Myocyte (in vitro differentiated cells): ENCODE results near the gene OR51E1. TPM values are rescaled to one million over a fixed set of nuclear protein-coding genes. Genes with fewer than 3 reads are reported as not detected.

Source experiments
- DNase-seq: peaks from one replicate; pipeline ENCODE4 v3.0.0-alpha.2; 2012; ENCODE audit warnings: low read depth
- polyA plus RNA-seq: library from polyadenylated mRNA; unstranded; fragments of >200 nt; gene quantifications from one replicate; pipeline ENCODE4 v1.2.1, GENCODE V29; 2012; ENCODE audit warnings: missing spikeins
- total RNA-seq: library from RNA; depleted of rRNA; stranded (reverse); fragments of >200 nt; gene quantifications from 2 replicates; pipeline ENCODE4 v1.2.3, GENCODE V29; 2014

Gene OR51E1, protein sequence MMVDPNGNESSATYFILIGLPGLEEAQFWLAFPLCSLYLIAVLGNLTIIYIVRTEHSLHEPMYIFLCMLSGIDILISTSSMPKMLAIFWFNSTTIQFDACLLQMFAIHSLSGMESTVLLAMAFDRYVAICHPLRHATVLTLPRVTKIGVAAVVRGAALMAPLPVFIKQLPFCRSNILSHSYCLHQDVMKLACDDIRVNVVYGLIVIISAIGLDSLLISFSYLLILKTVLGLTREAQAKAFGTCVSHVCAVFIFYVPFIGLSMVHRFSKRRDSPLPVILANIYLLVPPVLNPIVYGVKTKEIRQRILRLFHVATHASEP
- not detected in 2 replicates for total RNA-seq
- polyA plus RNA-seq, result not detected

- no peak for DNase-seq
Observed at GRCh38 chr11:4643682-4644081, at the start of gene OR51E1. Gene OR51E1 (plus strand): TSS chr11:4643982. CDS start chr11:4652527, 8,545 bp downstream.

GRCh38 chr11:4605057-4605456, 38.7 kb upstream of the OR51E1 start:
- no peak for DNase-seq

DNA sequence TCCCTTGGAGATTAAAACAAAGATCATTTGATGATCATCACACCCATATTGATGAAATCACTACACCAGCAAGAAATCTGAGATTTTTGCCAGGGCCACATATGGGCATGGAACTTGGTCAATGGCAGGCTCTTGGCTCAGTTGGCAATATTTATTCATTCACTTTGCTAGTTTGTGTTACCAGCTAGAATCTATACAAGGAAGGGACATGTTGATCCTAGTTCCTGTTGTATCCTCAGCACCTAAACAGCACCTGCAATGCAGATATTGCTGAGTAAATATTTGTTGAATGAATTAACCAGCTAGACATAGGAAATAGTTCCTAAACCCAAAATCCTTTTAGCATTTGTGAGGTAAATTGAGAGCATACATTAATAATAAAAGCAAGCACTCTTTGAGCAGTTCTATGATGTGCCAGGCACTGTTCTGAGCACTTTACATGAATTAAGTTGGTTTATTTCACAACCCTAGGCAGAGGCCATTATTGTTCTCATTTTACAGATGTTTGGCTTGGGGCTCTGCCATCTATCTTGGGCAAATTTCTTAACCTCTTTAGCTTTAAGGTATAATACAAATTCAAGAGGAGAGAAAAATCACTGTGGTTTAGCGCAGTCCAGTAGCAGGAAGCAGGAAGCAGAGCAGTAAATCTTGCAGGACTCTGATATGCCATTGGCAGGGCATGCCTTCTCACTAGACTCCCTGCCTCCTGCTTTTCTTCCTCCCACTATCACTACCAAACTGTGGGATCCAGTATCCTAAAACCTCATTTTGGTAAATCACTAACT, 37.4 kb upstream of the OR51E1 start:
- no peak for DNase-seq

GRCh38 chr11:4607096-4607495, 36.7 kb upstream of the OR51E1 start:
- peak; percentile 6 for DNase-seq

DNA sequence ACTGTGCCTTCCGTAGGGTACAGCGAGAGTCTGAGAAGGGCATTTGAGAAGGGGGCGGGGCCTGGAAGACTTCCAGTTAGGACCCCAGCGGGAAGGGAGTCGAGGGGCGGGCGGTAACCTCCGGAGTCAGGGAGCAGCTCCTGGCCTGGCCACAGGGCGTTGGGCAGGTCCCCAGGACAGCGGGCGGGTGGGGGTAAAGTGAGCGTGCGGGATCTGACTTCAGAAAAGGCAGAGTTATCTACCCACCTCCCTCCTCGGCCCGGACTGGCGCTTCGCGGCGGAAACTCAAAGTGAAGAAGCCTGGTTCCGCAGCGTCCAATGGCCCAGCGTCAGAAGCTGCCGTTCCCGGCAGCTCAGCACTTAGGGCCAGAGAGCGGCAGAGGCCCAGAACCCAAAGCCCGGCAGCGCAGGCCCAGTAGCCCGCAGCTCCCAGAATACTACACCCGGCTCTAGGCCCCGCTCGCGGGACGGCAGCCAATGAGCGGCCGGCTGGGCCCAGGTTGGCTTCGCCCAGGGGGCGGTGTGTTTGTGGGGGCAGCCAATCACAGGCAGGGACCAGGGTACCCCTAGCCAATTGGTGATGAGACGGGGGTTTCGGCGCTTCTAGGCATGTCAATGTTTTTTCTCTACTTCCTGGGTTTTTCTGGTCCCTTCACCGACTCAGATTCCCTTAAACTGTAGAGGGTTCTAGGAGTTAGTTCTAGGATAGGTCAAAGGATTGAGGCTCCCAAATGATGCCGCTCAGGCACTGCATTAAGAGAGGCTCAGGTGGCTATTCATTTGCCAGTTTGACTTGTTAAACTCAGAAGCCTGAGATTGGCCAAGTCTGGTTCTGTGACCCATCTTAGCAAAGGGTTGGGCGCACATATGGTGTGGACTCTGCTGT, 35.8 kb upstream of the OR51E1 start, which contains the start of gene TRIM68:
TRIM68 (minus strand) TSS at position 451 of the 886 bp plus-strand sequence. CDS start 2,727 bp downstream, outside the sequence.
- DNase-seq, result peak; percentile 98

GRCh38 chr11:4610258-4610935, 33.4 kb upstream of the OR51E1 start:
- no peak for DNase-seq

DNA sequence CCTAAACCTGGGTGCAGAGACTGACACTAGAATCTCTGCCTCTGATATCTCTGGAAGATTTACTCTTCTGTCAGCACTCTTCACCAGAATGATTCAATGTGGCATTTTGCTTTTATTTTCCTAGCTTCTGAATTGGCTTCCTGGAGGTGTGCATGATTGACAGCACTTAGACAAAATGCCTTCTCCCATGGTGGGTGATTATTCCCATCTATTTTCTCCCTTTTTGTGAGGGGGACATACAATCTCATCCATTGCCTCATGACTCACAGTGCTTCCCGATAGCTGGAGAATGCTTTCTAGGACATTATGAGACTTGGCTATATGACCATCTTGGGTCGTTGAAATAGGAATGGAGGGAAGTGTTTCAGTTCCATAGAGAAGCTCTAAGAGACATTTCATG, 31.8 kb upstream of the OR51E1 start:
- no peak for DNase-seq

DNA sequence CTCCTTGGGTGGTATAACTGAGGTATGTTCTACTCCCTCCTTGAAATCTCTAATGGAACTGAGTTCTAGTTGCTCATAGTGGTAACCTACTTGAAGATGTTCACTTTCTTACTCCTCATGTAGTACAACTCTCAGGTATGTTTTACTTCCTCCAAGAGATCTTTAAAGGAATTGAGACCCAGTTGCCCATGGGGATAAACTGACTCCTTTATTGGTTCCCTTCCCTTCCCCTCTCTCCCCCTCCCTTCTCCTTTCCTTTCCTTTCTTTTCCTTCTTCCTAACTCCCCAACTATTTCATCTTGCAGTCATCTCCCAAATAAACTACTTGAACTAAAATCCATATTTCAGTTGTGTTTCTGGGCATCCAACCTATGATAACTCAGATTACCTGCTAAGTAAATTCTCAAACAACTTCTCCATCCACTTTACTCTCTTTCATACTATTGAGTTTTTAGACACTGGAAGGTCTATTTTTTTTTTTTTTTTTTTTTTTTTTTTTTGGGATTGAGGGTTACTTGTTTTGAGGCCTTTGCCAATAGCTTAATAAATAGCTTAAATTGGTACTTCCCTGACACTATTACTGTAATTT, 27.8 kb upstream of the OR51E1 start:
- DNase-seq, result no peak

GRCh38 chr11:4619514-4619913, 24.3 kb upstream of the OR51E1 start:
- no peak for DNase-seq

DNA sequence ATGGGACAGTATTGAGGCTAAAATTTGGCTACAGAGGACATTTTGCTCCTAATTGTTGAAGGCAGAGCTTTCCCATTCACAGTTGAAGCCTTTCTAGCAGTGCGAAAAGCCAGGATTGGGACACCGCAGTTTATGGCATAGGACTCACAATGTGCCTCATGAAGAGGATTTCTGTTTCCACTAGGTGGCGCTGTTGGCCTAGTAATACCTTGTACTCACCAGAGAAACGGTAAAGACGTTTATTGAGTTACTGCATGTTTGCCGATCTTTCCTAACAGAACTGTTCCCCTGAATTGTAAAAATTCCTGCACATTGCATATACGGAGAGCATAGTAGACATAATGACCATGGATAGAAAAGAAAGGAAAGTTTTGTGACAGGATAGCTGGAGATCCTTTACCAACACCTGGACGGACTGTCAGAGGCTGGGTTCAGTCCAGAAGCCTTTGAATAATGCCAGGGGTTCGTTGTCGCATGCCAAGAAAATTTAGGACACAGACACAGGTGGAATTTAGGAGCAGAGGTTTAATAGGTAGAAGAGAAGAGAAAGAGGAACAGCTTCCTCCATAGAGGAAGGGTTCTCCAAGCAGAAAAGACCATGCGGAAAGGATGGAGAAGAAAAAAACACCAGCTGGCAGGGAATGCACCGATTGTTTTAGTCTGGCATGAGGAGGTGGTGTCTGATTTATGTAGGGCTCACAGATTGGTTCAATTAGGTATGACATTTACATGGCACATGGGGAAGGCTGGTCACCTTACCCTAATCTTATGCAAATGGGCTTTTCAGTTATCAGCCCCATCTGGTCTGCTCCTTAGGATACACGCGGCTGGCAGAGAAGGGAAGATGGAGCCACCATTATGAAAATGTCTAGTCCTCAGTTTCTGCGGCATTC, 17.3 kb upstream of the OR51E1 start:
- peak; percentile 70 for DNase-seq

DNA sequence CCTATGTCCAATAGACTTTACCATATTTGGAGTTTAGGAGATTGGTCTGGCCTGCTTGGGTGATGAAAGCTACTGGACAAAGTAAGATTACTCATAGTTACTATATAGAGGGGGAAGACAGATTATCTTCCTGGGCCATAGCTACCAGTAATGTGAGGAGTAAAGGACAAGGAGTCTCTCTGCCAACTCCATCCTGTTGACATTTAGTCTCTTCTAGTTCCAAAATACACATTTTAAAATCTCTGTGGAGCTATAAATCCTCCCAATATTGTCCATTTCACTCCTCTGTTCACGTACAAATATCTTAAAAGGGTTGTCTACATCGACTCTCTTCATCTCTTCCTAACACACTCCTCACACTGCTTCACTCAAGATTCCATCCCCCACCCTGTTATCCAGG, 7.6 kb upstream of the OR51E1 start:
- DNase-seq, result no peak

DNA sequence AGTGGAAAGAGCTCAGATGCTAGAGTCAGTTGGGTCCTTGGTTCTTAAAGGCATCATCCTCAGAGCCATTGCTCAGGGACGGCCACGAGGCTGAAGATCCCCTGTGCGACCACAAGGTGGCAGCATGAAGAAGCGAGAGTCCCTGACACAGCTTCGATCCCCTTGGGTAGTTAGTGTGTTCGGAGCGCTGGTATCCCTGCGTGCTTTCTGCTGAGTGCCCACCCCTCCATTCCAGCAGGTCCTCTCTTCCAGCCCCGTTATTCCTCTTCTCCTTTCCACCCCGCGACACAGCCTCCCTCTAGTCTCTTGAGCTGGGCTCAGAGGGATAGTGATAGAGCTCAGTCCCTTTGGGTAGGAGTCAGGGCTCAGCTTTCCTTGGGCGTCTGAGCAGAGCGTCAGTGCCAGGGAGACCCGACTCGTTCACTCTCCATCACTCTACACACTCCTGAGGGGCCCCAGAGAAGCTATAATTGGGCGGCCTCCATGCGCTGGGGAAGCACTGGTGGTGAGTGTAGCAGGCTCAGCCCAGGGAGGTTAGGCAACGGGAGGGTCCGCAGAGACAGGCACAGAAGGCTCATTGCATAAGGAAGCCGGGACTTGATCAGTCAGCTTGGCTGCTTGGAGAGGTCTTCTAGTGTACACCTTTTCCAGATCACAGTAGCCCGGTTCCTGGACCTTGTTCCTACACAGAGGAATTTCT, 6.7 kb upstream of the OR51E1 start, which contains the start of gene OR51D1:
OR51D1 (plus strand) TSS at position 516 of the 700 bp plus-strand sequence. CDS start 2,314 bp downstream, outside the sequence.
- DNase-seq, result peak; percentile 82

DNA sequence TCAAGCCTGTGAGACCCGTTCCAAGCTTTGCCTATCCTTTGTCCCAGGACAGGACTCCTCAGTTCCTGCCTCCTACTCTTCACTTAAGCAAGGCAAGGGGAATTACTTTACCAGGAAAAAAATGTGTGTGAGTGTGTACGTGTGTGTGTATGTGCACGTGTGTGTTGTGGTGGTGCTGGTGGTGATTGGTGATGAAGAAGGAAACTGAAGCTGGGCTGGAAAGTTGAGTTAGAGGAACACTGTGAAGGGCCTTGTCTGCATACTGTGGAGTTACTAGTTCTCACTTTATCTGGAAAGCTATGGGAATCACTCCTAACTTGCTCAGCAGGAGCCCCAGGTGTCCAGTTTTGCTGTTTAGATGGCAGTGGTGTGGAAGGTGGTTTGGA, 6.1 kb upstream of the OR51E1 start:
- DNase-seq, result no peak

DNA sequence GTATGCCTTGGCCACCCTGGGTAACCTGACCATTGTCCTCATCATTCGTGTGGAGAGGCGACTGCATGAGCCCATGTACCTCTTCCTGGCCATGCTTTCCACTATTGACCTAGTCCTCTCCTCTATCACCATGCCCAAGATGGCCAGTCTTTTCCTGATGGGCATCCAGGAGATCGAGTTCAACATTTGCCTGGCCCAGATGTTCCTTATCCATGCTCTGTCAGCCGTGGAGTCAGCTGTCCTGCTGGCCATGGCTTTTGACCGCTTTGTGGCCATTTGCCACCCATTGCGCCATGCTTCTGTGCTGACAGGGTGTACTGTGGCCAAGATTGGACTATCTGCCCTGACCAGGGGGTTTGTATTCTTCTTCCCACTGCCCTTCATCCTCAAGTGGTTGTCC, 3.9 kb upstream of the OR51E1 start:
- no peak for DNase-seq

- DNase-seq, result no peak
Observed at GRCh38 chr11:4641501-4641900, 2.3 kb upstream of the OR51E1 start.

- DNase-seq, result no peak
Observed at GRCh38 chr11:4642043-4642442, 1.7 kb upstream of the OR51E1 start.

- peak; percentile 28 for DNase-seq
Observed at GRCh38 chr11:4643076-4643475, 706 bp upstream of the OR51E1 start.

DNA sequence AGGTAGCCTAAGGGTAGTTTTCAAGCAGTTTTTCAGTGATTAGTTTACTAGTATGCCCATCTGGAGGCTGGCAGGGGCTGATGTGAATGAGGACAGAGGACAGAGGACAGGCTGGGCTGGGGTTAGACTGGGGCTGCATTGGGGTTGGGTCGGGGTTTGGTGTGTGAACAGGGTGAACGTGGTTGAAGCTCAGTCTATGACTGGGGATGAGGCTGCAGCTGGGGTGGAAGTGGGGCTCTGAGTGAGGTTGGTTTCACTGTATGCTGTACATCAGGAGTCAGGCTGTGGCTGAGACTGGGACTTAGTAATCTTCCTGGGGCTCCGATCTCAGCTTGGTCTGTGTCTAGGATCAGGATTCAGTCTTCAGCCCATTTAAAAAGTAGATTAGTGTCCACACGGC, 451 bp downstream of the OR51E1 start:
- no peak for DNase-seq

GRCh38 chr11:4645974-4646373, 2.2 kb downstream of the OR51E1 start:
- no peak for DNase-seq
